Measurements from ENCODE around the gene TMIE.

DNA sequence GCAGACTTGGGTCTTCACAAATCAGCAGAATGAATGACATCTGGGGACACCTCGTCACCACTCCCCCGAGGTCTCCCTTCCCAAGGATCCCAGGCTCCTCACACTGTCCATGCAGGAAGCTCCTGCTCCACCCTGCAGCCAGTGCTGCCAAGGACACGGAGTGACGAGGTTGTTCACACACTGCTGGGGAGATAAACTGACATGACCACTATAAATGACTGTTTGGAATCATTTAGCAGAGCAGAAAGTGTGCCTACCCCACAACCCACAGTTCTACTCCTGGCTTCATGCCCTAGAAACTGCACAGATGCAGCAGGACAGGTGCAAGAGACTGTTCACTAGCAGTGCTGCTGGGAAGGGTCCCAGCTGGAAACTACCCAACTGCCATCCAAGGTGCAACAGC, 36.1 kb downstream of the TMIE start:
- TF ChIP-seq, protein P1, sequence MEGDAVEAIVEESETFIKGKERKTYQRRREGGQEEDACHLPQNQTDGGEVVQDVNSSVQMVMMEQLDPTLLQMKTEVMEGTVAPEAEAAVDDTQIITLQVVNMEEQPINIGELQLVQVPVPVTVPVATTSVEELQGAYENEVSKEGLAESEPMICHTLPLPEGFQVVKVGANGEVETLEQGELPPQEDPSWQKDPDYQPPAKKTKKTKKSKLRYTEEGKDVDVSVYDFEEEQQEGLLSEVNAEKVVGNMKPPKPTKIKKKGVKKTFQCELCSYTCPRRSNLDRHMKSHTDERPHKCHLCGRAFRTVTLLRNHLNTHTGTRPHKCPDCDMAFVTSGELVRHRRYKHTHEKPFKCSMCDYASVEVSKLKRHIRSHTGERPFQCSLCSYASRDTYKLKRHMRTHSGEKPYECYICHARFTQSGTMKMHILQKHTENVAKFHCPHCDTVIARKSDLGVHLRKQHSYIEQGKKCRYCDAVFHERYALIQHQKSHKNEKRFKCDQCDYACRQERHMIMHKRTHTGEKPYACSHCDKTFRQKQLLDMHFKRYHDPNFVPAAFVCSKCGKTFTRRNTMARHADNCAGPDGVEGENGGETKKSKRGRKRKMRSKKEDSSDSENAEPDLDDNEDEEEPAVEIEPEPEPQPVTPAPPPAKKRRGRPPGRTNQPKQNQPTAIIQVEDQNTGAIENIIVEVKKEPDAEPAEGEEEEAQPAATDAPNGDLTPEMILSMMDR (IDR thresholded peaks at IDR 0.05): no peak
- TF ChIP-seq EP300 (IDR thresholded peaks at IDR 0.05; ENCODE audit: low read depth) (no peak), POLR2A (IDR thresholded peaks at IDR 0.05) (no peak), POLR2AphosphoS5 (IDR thresholded peaks at IDR 0.05) (no peak)
